ENCODE measurements around the gene ACOT12. TPM values are rescaled to one million over a fixed set of nuclear protein-coding genes. Genes with fewer than 3 reads are reported as not detected.

Gene ACOT12
- total RNA-seq, 1 donor from 2014 or later, result not detected

DNA sequence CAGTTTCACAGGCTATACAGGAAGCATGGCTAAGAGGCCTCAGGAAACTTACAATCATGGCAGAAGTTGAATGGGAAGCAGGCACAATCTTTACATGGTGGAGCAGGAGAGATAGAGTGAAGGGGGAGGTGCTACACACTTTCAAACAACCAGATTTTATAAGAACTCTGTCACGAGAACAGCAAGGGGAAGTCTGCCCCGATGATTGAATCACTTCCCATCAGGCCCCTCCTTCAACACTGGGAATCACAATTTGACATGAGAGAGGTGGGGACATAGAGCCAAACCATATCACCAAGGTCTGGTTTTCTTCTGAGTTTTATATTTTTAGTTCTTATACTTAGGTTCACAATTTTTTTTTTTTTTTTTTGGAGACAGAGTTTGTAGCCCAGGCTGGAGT is 76.4 kb downstream of the ACOT12 start:
- Mint-ChIP-seq H3K27ac (ENCODE audit: unreplicated experiment) (no peak overlapping the region), H3K4me3 (ENCODE audit: unreplicated experiment) (no peak overlapping the region), H3K36me3 (ENCODE audit: unreplicated experiment) (no peaks in the 10 kb centered on the region), H3K27me3 (ENCODE audit: unreplicated experiment) (peaks cover 1% of the 10 kb centered on the region), H3K9me3 (ENCODE audit: unreplicated experiment) (no peaks in the 10 kb centered on the region), H3K4me1 (ENCODE audit: low read depth, unreplicated experiment) (peaks cover 2% of the 10 kb centered on the region)
- TF ChIP-seq, protein P1, sequence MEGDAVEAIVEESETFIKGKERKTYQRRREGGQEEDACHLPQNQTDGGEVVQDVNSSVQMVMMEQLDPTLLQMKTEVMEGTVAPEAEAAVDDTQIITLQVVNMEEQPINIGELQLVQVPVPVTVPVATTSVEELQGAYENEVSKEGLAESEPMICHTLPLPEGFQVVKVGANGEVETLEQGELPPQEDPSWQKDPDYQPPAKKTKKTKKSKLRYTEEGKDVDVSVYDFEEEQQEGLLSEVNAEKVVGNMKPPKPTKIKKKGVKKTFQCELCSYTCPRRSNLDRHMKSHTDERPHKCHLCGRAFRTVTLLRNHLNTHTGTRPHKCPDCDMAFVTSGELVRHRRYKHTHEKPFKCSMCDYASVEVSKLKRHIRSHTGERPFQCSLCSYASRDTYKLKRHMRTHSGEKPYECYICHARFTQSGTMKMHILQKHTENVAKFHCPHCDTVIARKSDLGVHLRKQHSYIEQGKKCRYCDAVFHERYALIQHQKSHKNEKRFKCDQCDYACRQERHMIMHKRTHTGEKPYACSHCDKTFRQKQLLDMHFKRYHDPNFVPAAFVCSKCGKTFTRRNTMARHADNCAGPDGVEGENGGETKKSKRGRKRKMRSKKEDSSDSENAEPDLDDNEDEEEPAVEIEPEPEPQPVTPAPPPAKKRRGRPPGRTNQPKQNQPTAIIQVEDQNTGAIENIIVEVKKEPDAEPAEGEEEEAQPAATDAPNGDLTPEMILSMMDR (IDR thresholded peaks at IDR 0.05; ENCODE audit: partially characterized antibody, unreplicated experiment), result no peak
- no peak for DNase-seq

GRCh38 chr5:81316571-81316970 is 77.4 kb downstream of the ACOT12 start:
- DNase-seq, result no peak
- Mint-ChIP-seq H3K4me1 (ENCODE audit: low read depth, unreplicated experiment) (peaks cover 2% of the 10 kb centered on the region), H3K4me3 (ENCODE audit: unreplicated experiment) (no peak overlapping the region), H3K27me3 (ENCODE audit: unreplicated experiment) (peaks cover 1% of the 10 kb centered on the region), H3K36me3 (ENCODE audit: unreplicated experiment) (no peaks in the 10 kb centered on the region), H3K27ac (ENCODE audit: unreplicated experiment) (no peak overlapping the region), H3K9me3 (ENCODE audit: unreplicated experiment) (no peaks in the 10 kb centered on the region)
- TF ChIP-seq, protein P1 (IDR thresholded peaks at IDR 0.05; ENCODE audit: partially characterized antibody, unreplicated experiment), result no peak

GRCh38 chr5:81315830-81316229 is 78.1 kb downstream of the ACOT12 start:
- TF ChIP-seq, protein P1 (IDR thresholded peaks at IDR 0.05; ENCODE audit: partially characterized antibody, unreplicated experiment), result no peak
- H3K4me1 Mint-ChIP-seq (ENCODE audit: low read depth, unreplicated experiment), result peaks cover 2% of the 10 kb centered on the region
- peaks cover 1% of the 10 kb centered on the region for H3K27me3 Mint-ChIP-seq (ENCODE audit: unreplicated experiment)
- H3K9me3 Mint-ChIP-seq (ENCODE audit: unreplicated experiment), result no peaks in the 10 kb centered on the region
- H3K27ac Mint-ChIP-seq (ENCODE audit: unreplicated experiment), result no peak overlapping the region
- H3K4me3 Mint-ChIP-seq (ENCODE audit: unreplicated experiment), result no peak overlapping the region
- no peaks in the 10 kb centered on the region for H3K36me3 Mint-ChIP-seq (ENCODE audit: unreplicated experiment)
- DNase-seq, result no peak

DNA sequence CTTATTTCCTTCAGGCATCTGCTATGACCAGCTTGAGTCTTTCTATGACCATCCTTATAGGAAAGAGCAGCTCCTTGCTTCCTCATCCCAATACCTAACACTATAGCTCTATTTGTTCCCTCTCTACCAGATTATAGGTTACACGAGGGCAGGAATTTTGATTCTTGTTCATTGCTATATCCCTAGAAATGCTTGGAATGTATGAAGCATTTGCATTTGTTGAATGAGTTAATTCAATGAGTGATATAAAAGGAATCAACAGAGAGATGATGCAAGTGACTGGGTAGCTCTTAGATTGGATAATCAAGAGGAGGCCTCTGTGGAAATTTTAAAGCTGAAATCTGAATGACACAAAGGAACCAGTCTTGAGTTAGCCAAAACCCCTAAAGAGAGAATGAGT is 78.6 kb downstream of the ACOT12 start:
- peaks cover 1% of the 10 kb centered on the region for H3K27me3 Mint-ChIP-seq (ENCODE audit: unreplicated experiment)
- DNase-seq, result no peak
- no peaks in the 10 kb centered on the region for H3K36me3 Mint-ChIP-seq (ENCODE audit: unreplicated experiment)
- TF ChIP-seq, protein P1 (IDR thresholded peaks at IDR 0.05; ENCODE audit: partially characterized antibody, unreplicated experiment), result no peak
- H3K4me3 Mint-ChIP-seq (ENCODE audit: unreplicated experiment), result no peak overlapping the region
- peaks cover 2% of the 10 kb centered on the region for H3K4me1 Mint-ChIP-seq (ENCODE audit: low read depth, unreplicated experiment)
- H3K27ac Mint-ChIP-seq (ENCODE audit: unreplicated experiment), result no peak overlapping the region
- H3K9me3 Mint-ChIP-seq (ENCODE audit: unreplicated experiment), result no peaks in the 10 kb centered on the region

GRCh38 chr5:81314581-81314980 is 79.4 kb downstream of the ACOT12 start:
- Mint-ChIP-seq H3K4me1 (ENCODE audit: low read depth, unreplicated experiment) (peaks cover 2% of the 10 kb centered on the region), H3K36me3 (ENCODE audit: unreplicated experiment) (no peaks in the 10 kb centered on the region), H3K27me3 (ENCODE audit: unreplicated experiment) (peaks cover 1% of the 10 kb centered on the region), H3K9me3 (ENCODE audit: unreplicated experiment) (no peaks in the 10 kb centered on the region), H3K27ac (ENCODE audit: unreplicated experiment) (no peak overlapping the region), H3K4me3 (ENCODE audit: unreplicated experiment) (no peak overlapping the region)
- TF ChIP-seq, protein P1 (IDR thresholded peaks at IDR 0.05; ENCODE audit: partially characterized antibody, unreplicated experiment), result no peak
- DNase-seq, result no peak
